ENCODE measurements around the gene HOXD11.

HOXD11 gene

DNA sequence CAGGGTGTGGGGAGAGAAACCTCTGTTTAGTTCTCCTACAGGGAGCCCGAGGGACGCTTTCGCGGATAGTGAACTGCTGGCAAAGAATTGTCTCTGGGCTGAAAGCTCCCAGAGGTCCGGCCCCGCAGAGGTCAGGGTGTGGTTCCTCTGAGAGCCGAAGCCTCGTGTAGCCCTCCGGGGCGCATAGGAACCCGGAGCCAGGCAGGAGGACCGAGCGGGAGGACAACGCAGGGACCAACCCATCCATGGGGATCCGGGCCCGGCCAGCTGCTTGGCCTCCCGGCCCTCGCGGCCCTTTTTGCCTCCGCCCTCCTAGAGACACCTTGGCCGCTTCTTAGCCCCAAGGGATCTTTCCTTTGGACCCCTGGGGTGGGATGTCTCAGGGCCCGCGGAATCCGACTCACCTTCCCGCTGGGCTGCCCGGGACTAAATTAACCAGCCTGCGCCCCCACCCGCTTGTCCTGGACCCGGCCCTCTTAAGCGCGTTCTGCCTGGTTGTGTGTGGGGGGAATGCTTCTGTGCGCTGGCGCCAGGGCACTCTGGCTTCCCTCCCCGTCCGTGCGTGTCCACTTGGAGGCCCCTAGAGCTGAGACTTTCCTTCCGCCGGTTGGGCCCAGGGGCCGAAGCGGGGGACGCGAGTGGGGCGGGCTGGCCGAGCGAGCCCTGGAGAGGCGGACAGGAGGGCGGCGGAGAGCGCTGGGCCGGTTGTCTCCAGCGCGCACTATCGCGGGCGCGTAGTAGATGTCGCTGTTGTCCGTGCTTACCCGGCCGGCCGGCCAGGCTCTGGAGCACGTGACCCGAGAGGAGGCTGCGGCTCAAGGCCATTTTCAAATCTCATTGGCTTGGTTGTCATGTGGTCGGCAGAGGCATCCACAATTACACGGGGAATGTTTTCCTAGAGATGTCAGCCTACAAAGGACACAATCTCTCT is 9.1 kb downstream of the HOXD11 start, which contains the start of gene HOXD10:
TSS of gene HOXD10 (plus strand) at position 896 of the 931 bp plus-strand sequence. CDS start 56 bp downstream, outside the sequence.
- Histone ChIP-seq H3K27ac (ENCODE audit: low read length) (no peak within 1 kb of the TSS), H3K4me3 (ENCODE audit: low read length) (no peak within 1 kb of the TSS), H3K4me1 (ENCODE audit: control insufficient read depth, insufficient read depth, low read length) (no peaks in the 10 kb centered on the region), H3K27me3 (ENCODE audit: control insufficient read depth, insufficient read depth, low read length) (peaks cover 95% of the 10 kb centered on the region), H3K36me3 (ENCODE audit: control insufficient read depth, insufficient read depth, low read length) (no peaks in the 10 kb centered on the region), H3K9me3 (ENCODE audit: control insufficient read depth, insufficient read depth, low read length) (no peaks in the 10 kb centered on the region)
- WGBS (ENCODE audit: insufficient coverage, insufficient read length), result no CpG with 5 or more reads among the region's 66 CpGs
- DNase-seq (ENCODE audit: low read depth, low spot score), result no peak

DNA sequence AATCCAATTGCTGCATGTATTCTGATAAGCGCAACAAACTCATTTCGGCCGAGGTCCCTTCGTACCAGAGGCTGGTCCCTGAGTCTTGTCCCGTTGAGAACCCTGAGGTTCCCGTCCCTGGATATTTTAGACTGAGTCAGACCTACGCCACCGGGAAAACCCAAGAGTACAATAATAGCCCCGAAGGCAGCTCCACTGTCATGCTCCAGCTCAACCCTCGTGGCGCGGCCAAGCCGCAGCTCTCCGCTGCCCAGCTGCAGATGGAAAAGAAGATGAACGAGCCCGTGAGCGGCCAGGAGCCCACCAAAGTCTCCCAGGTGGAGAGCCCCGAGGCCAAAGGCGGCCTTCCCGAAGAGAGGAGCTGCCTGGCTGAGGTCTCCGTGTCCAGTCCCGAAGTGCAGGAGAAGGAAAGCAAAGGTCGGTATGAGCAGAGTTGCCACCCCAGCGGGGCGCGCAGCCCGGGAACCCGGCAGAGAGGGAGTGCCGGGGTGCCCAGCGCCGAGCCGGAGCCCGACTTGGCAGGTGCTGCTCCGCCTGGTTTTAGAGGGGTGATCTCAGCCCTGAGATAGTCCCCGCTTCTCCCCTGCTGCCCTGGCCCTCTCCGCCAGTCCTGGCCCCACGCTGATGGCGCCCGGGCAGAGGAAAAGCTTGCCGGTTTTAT is 10.2 kb downstream of the HOXD11 start:
- Histone ChIP-seq H3K4me3 (ENCODE audit: low read length) (no peak overlapping the region), H3K27ac (ENCODE audit: low read length) (no peak overlapping the region), H3K4me1 (ENCODE audit: control insufficient read depth, insufficient read depth, low read length) (0 out of 2 replicates have a peak, but pooled peaks cover under 1% of the 10 kb centered on the region), H3K27me3 (ENCODE audit: control insufficient read depth, insufficient read depth, low read length) (peaks cover 96% of the 10 kb centered on the region), H3K36me3 (ENCODE audit: control insufficient read depth, insufficient read depth, low read length) (no peaks in the 10 kb centered on the region), H3K9me3 (ENCODE audit: control insufficient read depth, insufficient read depth, low read length) (no peaks in the 10 kb centered on the region)
- DNase-seq (ENCODE audit: low read depth, low spot score), result no peak
- WGBS (ENCODE audit: insufficient coverage, insufficient read length), result no CpG with 5 or more reads among the region's 40 CpGs

DNA sequence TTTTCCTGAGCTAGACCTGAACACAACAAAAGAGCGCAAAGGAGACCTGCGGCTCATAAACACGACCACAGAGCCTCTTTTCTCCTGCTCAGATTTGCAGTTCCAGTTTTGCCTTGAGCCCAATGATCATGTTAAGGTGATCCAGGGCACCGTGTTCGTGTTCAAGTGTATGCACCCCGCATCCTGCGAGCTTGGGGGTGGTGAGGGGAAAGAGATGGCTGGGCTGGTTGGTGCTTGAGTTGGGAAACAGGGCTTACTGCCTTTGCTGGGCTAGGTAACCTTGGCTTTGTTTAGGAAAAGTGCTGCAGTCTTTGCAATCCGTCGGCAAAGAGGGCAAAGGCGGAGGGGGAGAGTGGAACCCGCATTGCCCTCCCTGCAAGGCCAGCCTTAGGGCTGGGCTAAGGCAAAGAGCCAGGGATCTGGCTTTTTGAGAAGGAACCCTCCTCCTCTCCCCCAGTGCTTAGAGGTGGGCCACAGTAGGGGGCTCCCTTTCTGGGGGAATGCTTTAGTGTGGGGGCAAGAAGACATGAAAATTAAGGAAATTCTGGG is 10.8 kb downstream of the HOXD11 start:
- peaks cover 4% of the 10 kb centered on the region; the same call in 1 of the 2 replicates for H3K4me1 ChIP-seq (ENCODE audit: control insufficient read depth, insufficient read depth, low read length)

DNA sequence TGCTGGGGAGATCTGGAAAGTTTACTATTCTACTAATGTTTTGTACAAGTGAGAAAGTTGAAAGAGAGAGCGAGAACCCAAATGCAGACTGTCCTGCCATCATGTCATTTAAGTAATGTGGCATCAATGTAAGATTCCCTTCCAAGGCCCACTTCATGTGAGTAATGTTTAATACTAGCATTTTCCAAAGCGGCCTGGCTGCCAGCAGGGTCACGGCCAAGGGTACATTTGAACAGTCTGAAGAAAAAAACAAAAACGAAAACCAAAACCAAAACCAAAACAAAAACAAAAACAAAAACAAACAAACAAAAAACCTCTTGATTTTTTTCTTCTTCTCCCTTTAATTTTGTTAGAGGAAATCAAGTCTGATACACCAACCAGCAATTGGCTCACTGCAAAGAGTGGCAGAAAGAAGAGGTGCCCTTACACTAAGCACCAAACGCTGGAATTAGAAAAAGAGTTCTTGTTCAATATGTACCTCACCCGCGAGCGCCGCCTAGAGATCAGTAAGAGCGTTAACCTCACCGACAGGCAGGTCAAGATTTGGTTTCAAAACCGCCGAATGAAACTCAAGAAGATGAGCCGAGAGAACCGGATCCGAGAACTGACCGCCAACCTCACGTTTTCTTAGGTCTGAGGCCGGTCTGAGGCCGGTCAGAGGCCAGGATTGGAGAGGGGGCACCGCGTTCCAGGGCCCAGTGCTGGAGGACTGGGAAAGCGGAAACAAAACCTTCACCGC is 11.7 kb downstream of the HOXD11 start:
- no peaks in the 10 kb centered on the region for H3K36me3 ChIP-seq (ENCODE audit: control insufficient read depth, insufficient read depth, low read length)
- H3K27me3 ChIP-seq (ENCODE audit: control insufficient read depth, insufficient read depth, low read length), result peaks cover 96% of the 10 kb centered on the region
- no peaks in the 10 kb centered on the region for H3K9me3 ChIP-seq (ENCODE audit: control insufficient read depth, insufficient read depth, low read length)
- no peak overlapping the region for H3K27ac ChIP-seq (ENCODE audit: low read length)
- peaks cover 7% of the 10 kb centered on the region; the same call in 1 of the 2 replicates for H3K4me1 ChIP-seq (ENCODE audit: control insufficient read depth, insufficient read depth, low read length)
- H3K4me3 ChIP-seq (ENCODE audit: low read length), result no peak overlapping the region
- DNase-seq (ENCODE audit: low read depth, low spot score), result no peak
- 100% methylated on average over 1 of the region's 24 CpGs for WGBS (ENCODE audit: insufficient coverage, insufficient read length)

More for the DNA sequence above, 10.8 kb downstream of the HOXD11 start:
- Histone ChIP-seq H3K27ac (ENCODE audit: low read length) (no peak overlapping the region), H3K36me3 (ENCODE audit: control insufficient read depth, insufficient read depth, low read length) (no peaks in the 10 kb centered on the region), H3K9me3 (ENCODE audit: control insufficient read depth, insufficient read depth, low read length) (no peaks in the 10 kb centered on the region), H3K27me3 (ENCODE audit: control insufficient read depth, insufficient read depth, low read length) (peaks cover 96% of the 10 kb centered on the region), H3K4me3 (ENCODE audit: low read length) (no peak overlapping the region)
- WGBS (ENCODE audit: insufficient coverage, insufficient read length), result no CpG with 5 or more reads among the region's 11 CpGs
- DNase-seq (ENCODE audit: low read depth, low spot score), result no peak

DNA sequence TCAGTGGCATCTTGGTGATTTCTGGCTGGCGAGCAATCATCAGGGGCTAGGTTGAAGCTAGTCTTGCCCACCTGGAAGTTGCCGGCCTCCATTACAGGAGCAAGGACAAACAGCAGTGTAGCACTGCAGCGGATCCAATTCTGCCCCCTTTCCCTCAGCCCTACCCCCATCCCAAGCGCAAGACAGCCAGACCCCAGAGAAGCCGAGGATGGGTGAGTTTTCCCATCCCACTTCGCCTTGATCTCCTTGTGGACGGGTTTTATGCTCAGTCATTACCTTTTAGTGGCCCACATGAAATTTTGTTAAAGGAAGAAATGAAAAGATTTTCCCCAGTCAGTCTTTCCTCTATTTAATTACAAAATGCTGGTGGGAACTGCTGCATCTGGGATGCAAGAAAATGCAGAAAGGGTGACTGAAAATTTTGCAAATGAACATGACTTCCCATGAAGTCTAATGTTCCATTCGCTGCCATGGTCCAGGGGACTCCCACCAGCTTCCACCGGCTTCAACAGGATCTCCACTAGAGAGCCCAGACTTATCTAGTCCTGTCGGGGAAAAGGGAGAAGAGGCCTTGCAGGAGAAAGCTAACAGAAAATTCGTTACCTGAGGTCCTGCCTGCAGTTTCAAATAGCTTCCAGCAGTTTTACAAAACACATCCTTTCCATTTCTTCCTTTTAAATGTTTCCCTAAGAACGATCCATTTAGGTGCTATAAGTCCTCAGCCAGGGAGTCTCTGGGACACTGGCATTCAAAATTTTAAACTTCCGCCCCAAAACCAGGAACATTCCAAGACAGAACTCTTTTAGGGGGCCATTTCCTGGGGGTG is 13.5 kb downstream of the HOXD11 start:
- peaks cover 97% of the 10 kb centered on the region for H3K27me3 ChIP-seq (ENCODE audit: control insufficient read depth, insufficient read depth, low read length)
- no peak for DNase-seq (ENCODE audit: low read depth, low spot score)
- H3K9me3 ChIP-seq (ENCODE audit: control insufficient read depth, insufficient read depth, low read length), result no peaks in the 10 kb centered on the region
- no peak overlapping the region for H3K4me3 ChIP-seq (ENCODE audit: low read length)
- no CpG with 5 or more reads among the region's 13 CpGs for WGBS (ENCODE audit: insufficient coverage, insufficient read length)
- no peaks in the 10 kb centered on the region for H3K36me3 ChIP-seq (ENCODE audit: control insufficient read depth, insufficient read depth, low read length)
- H3K4me1 ChIP-seq (ENCODE audit: control insufficient read depth, insufficient read depth, low read length), result peaks cover 7% of the 10 kb centered on the region; the same call in 1 of the 2 replicates
- H3K27ac ChIP-seq (ENCODE audit: low read length), result no peak overlapping the region

DNA sequence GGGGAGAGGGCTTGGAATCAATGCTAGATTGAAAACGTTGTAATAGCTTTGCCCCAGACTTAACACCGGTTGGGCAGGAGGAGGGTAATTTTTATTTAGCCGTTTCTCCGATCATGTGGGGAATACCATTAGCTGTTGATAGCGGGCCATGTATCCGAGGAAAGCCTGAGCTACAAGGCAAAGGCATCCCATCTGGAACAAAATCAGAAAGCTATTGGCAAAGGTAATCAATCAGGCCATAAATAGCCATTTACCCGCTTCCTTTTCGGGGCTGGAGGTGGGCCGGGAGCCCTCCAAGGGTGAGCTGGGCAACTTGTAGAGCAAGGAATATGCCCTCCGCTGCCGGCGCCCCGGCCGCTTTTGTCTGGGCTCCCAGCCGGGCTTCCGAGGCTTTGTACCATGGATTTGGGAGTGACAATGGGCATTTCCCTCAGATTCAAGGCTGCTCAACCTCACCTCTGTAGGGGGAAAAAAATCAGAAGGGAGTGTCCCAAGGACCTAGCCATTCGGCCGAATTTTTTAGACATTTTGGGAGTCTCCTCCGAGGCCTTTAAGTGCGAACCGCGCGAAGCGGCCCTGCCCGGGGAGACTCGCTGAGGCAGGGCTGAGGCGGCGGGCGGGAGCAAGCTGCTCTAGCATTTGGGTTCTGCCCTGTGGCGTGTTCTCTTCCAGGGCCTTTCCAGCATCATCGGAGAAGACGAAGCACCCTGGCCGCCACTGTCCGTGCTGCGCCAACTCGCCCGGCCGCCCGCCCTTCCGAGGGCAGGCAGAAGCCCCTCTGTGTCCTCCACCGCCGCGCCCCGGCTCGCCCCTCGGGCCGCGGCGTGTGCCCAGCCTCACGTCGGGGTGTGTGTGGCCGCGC is 14.3 kb downstream of the HOXD11 start:
- WGBS (ENCODE audit: insufficient coverage, insufficient read length), result no CpG with 5 or more reads among the region's 53 CpGs
- Histone ChIP-seq H3K27ac (ENCODE audit: low read length) (no peak overlapping the region), H3K36me3 (ENCODE audit: control insufficient read depth, insufficient read depth, low read length) (no peaks in the 10 kb centered on the region), H3K4me3 (ENCODE audit: low read length) (no peak overlapping the region), H3K4me1 (ENCODE audit: control insufficient read depth, insufficient read depth, low read length) (peaks cover 7% of the 10 kb centered on the region; the same call in 1 of the 2 replicates), H3K9me3 (ENCODE audit: control insufficient read depth, insufficient read depth, low read length) (no peaks in the 10 kb centered on the region), H3K27me3 (ENCODE audit: control insufficient read depth, insufficient read depth, low read length) (peaks cover 97% of the 10 kb centered on the region)
- no peak for DNase-seq (ENCODE audit: low read depth, low spot score)

DNA sequence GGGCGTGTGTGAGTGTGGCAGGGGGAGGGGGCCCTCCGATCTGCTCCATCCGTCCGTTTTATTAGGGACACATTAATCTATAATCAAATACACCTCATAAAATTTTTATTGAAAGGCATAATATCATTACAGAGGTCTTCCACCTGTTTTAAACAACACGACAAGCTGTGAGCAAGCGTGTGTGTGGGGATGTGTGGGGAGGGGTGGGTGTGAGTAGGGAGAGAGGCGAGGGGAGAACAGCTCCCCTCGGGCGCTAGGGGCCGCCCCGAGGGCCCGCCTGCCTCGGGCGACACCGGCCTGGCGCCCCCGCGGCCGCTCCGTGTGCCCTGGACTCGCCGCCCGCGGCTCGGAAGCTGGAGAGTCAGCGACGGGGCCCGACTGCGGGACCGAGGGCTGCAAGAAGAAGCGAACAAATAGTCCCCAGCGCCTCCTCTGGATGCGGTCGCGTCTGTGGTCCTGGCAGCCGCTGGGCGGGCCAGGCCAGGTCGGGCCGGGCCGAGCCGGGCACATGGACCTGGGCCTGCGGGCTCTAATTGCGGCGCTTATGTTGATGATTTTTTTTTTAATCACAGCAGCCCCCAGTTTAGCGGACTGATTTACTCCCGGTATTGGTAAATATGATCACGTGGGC is 15.1 kb downstream of the HOXD11 start:
- H3K36me3 ChIP-seq (ENCODE audit: control insufficient read depth, insufficient read depth, low read length), result no peaks in the 10 kb centered on the region
- peaks cover 94% of the 10 kb centered on the region for H3K27me3 ChIP-seq (ENCODE audit: control insufficient read depth, insufficient read depth, low read length)
- H3K4me3 ChIP-seq (ENCODE audit: low read length), result no peak overlapping the region; the same call in 1 of the 2 replicates
- no peak overlapping the region for H3K27ac ChIP-seq (ENCODE audit: low read length)
- DNase-seq (ENCODE audit: low read depth, low spot score), result no peak
- WGBS (ENCODE audit: insufficient coverage, insufficient read length), result no CpG with 5 or more reads among the region's 47 CpGs
- H3K4me1 ChIP-seq (ENCODE audit: control insufficient read depth, insufficient read depth, low read length), result peaks cover 7% of the 10 kb centered on the region; the same call in 1 of the 2 replicates
- H3K9me3 ChIP-seq (ENCODE audit: control insufficient read depth, insufficient read depth, low read length), result no peaks in the 10 kb centered on the region

DNA sequence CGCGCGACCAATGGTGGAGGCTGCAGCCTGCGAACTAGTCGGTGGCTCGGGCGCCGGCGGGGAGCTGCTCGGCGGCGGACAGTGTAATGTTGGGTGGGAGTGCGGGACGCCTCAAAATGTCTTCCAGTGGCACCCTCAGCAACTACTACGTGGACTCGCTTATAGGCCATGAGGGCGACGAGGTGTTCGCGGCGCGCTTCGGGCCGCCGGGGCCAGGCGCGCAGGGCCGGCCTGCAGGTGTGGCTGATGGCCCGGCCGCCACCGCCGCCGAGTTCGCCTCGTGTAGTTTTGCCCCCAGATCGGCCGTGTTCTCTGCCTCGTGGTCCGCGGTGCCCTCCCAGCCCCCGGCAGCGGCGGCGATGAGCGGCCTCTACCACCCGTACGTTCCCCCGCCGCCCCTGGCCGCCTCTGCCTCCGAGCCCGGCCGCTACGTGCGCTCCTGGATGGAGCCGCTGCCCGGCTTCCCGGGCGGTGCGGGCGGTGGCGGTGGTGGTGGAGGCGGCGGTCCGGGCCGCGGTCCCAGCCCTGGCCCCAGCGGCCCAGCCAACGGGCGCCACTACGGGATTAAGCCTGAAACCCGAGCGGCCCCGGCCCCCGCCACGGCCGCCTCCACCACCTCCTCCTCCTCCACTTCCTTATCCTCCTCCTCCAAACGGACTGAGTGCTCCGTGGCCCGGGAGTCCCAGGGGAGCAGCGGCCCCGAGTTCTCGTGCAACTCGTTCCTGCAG is 15.8 kb downstream of the HOXD11 start, which contains the start of gene HOXD9:
TSS of gene HOXD9 (plus strand) at position 37 of the 728 bp plus-strand sequence. CDS start at position 87, 50 bp downstream.
- H3K9me3 ChIP-seq (ENCODE audit: control insufficient read depth, insufficient read depth, low read length), result no peaks in the 10 kb centered on the region
- no peaks in the 10 kb centered on the region for H3K36me3 ChIP-seq (ENCODE audit: control insufficient read depth, insufficient read depth, low read length)
- no peak for DNase-seq (ENCODE audit: low read depth, low spot score)
- H3K4me3 ChIP-seq (ENCODE audit: low read length), result peak within 1 kb of the TSS; percentile 22; the same call in 1 of the 2 replicates
- peaks cover 92% of the 10 kb centered on the region for H3K27me3 ChIP-seq (ENCODE audit: control insufficient read depth, insufficient read depth, low read length)
- no peak within 1 kb of the TSS for H3K27ac ChIP-seq (ENCODE audit: low read length)
- no CpG with 5 or more reads among the region's 84 CpGs for WGBS (ENCODE audit: insufficient coverage, insufficient read length)
- H3K4me1 ChIP-seq (ENCODE audit: control insufficient read depth, insufficient read depth, low read length), result peaks cover 7% of the 10 kb centered on the region; the same call in 1 of the 2 replicates

Measured in iPS DF 6.9 (cell line).